HCT116 (cell line): ENCODE results near the gene TMEM132D. TPM values are rescaled to one million over a fixed set of nuclear protein-coding genes. Genes with fewer than 3 reads are reported as not detected.

ENCODE experiments used
- ATAC-seq: fragments of 200-7000 bp; cut with Tn5 transposase; 2 replicates; pipeline ENCODE4 v1.9.1; 2020; ENCODE audit warnings: mild to moderate bottlenecking, moderate library complexity
- BruUV-seq: library from RNA; stranded (reverse); fragments of 400-500 nt; replicated peaks from 2 replicates; lab custom pipeline; 2021; lab: Mats Ljungman, UMichigan
- CTCF ChIA-PET: fragments of 300-600 bp; sonication (Branson Sonifier 250); formaldehyde crosslinking; loops from one replicate; lab custom pipeline; 2021; ENCODE audit warnings: antibody characterized with exemption; lab: Charles Lee
- POLR2A ChIA-PET: fragments of 300-600, 350-600 bp; sonication (Branson Sonifier 250); formaldehyde crosslinking; loops from one replicate; lab custom pipeline; 2021; ENCODE audit warnings: antibody characterized with exemption; lab: Charles Lee
- RAD21 ChIA-PET, 2 experiments: fragments of 300-600 bp; sonication (Branson Sonifier 250); formaldehyde crosslinking; loops; one replicate each; lab custom pipeline; 2023; ENCODE audit warnings: low total read pairs in 2 of 2; ENCODE audit not compliant: uncharacterized antibody in 2 of 2, unreplicated experiment in 2 of 2, low non-redundant PET in 1 of 2; lab: Charles Lee
- DNase-seq: peaks from one replicate; pipeline ENCODE4 v3.0.0-alpha.2; 2010; ENCODE audit warnings: low read depth, low spot score
- H2AFZ ChIP-seq: fragments of 200-600 bp; shearing (Covaris generic), sonication (generic); 2 replicates; pipeline ENCODE4 v1.6.1; 2017; ENCODE audit warnings: low read depth, mixed run types, mixed read lengths, antibody characterized with exemption, low read length; ENCODE audit not compliant: poor library complexity, severe bottlenecking
- H3K27ac ChIP-seq: 2 replicates; pipeline ENCODE4 v1.5.1; 2012; ENCODE audit warnings: low read depth, low read length
- H3K27me3 ChIP-seq: fragments of 200-600 bp; sonication (generic); 2 replicates; pipeline ENCODE4 v1.6.1; 2016; ENCODE audit warnings: mixed run types, low read length, mixed read lengths; ENCODE audit not compliant: insufficient read depth
- H3K36me3 ChIP-seq, 2 experiments: fragments of 200-500 bp in 1 of 2; fragments of 200-600 bp in 1 of 2; sonication (Bioruptor generic) in 1 of 2; sonication (generic) in 1 of 2; 2 replicates each; pipeline versions ENCODE4 v1.5.1 to v1.6.1; 2014 to 2016; ENCODE audit warnings: low read length in 2 of 2, inconsistent platforms in 1 of 2, mixed read lengths in 1 of 2, mixed run types in 1 of 2; ENCODE audit not compliant: insufficient read depth in 2 of 2, control insufficient read depth in 1 of 2
- H3K4me1 ChIP-seq, 2 experiments: fragments of 200-600 bp in 1 of 2; sonication (generic) in 1 of 2; 2 replicates each; pipeline versions ENCODE4 v1.5.1 to v1.6.1; 2012 to 2017; ENCODE audit warnings: low read length in 2 of 2, inconsistent platforms in 1 of 2, mild to moderate bottlenecking in 1 of 2, mixed read lengths in 1 of 2, mixed run types in 1 of 2, moderate library complexity in 1 of 2; ENCODE audit not compliant: insufficient read depth in 2 of 2, control insufficient read depth in 1 of 2
- H3K4me2 ChIP-seq: fragments of 200-600 bp; sonication (generic); 2 replicates; pipeline ENCODE4 v1.6.1; 2017; ENCODE audit warnings: mixed run types, low read length, mixed read lengths
- H3K4me3 ChIP-seq, 2 experiments: fragments of 200-600 bp in 1 of 2; sonication (generic) in 1 of 2; replicated peaks in 1 of 2; 2 replicates each; pipeline ENCODE4 v1.5.1; 2011 to 2016; ENCODE audit warnings: low read length in 2 of 2, control low read depth in 1 of 2, low read depth in 1 of 2, mild to moderate bottlenecking in 1 of 2, mixed read lengths in 1 of 2, mixed run types in 1 of 2
- H3K79me2 ChIP-seq: fragments of 200-600 bp; sonication (generic); 2 replicates; pipeline ENCODE4 v1.6.1; 2017; ENCODE audit warnings: mild to moderate bottlenecking, mixed run types, low read length, moderate library complexity, mixed read lengths; ENCODE audit not compliant: insufficient read depth
- H3K9ac ChIP-seq: fragments of 200-600 bp; sonication (generic); 2 replicates; pipeline ENCODE4 v1.6.1; 2016; ENCODE audit warnings: low read length, mixed read lengths
- H3K9me2 ChIP-seq: fragments of 200-600 bp; sonication (generic), shearing (Covaris generic); 2 replicates; pipeline ENCODE4 v1.6.1; 2017; ENCODE audit warnings: mixed run types, mild to moderate bottlenecking, moderate library complexity; ENCODE audit not compliant: insufficient read depth
- H3K9me3 ChIP-seq, 2 experiments: fragments of 200-500 bp in 1 of 2; fragments of 200-600 bp in 1 of 2; sonication (Bioruptor generic) in 1 of 2; sonication (generic) in 1 of 2; 2 replicates each; pipeline ENCODE4 v1.6.1; 2014 to 2017; ENCODE audit warnings: low read length in 2 of 2, mixed read lengths in 2 of 2, inconsistent platforms in 1 of 2, low read depth in 1 of 2, mild to moderate bottlenecking in 1 of 2, mixed run types in 1 of 2, moderate library complexity in 1 of 2; ENCODE audit not compliant: control insufficient read depth in 1 of 2, insufficient read depth in 1 of 2
- H4K20me1 ChIP-seq: fragments of 200-600 bp; sonication (generic), shearing (Covaris generic); 2 replicates; pipeline ENCODE4 v1.6.1; 2017; ENCODE audit warnings: mixed run types, mild to moderate bottlenecking, moderate library complexity; ENCODE audit not compliant: insufficient read depth
- CBX3 ChIP-seq: IDR thresholded peaks from 2 replicates; pipeline ENCODE4 v1.6.1; 2012; ENCODE audit warnings: low read depth
- CEBPB ChIP-seq: IDR thresholded peaks from 2 replicates; pipeline ENCODE4 v1.6.1; 2012; ENCODE audit warnings: low read depth
- EGR1 ChIP-seq: IDR thresholded peaks from 2 replicates; pipeline ENCODE4 v1.6.1; 2012; ENCODE audit warnings: low read depth
- POLR2A ChIP-seq: IDR thresholded peaks from 2 replicates; pipeline ENCODE4 v1.7.0; 2011; ENCODE audit warnings: borderline replicate concordance; ENCODE audit not compliant: insufficient read depth, insufficient read length; ENCODE audit errors: extremely low read depth
- RAD21 ChIP-seq: IDR thresholded peaks from 2 replicates; pipeline ENCODE4 v1.6.1; 2012; ENCODE audit warnings: low read depth, mild to moderate bottlenecking
- SIN3A ChIP-seq: IDR thresholded peaks from 2 replicates; pipeline ENCODE4 v1.6.1; 2012; ENCODE audit warnings: low read depth
- SP1 ChIP-seq: IDR thresholded peaks from 2 replicates; pipeline ENCODE4 v1.6.1; 2012; ENCODE audit warnings: low read depth
- TCF7L2 ChIP-seq: IDR thresholded peaks from 2 replicates; pipeline ENCODE4 v1.7.0; 2011; ENCODE audit warnings: borderline replicate concordance, inconsistent platforms; ENCODE audit not compliant: insufficient read depth, insufficient read length; ENCODE audit errors: extremely low read depth
- YY1 ChIP-seq: IDR thresholded peaks from 2 replicates; pipeline ENCODE4 v1.6.1; 2011; ENCODE audit warnings: low read length, low read depth, moderate library complexity, mild to moderate bottlenecking; ENCODE audit not compliant: insufficient replicate concordance; ENCODE audit errors: extremely low read depth
- ZFX ChIP-seq: fragments of 450-650 bp; IDR thresholded peaks from 2 replicates; pipeline ENCODE4 v1.6.1; 2017
- ZNF274 ChIP-seq: fragments of 200-500 bp; sonication (Bioruptor generic); IDR thresholded peaks from 2 replicates; pipeline ENCODE4 v1.6.1; 2014; ENCODE audit warnings: mild to moderate bottlenecking, low read depth, low read length, inconsistent platforms
- intact Hi-C: fragments of 100-400 bp; cut with micrococcal nuclease; formaldehyde crosslinking; loops from 2 replicates; pipeline ENCODE4 v1.10.0; 2022
- total RNA-seq: library from RNA; stranded (reverse); gene quantifications from one replicate; pipeline ENCODE4 v1.2.1, GENCODE V29; 2021; ENCODE audit not compliant: unreplicated experiment
- TF ChIP-seq, protein P1 (sequence below), 3 experiments: fragments of 200-600 bp in 1 of 3; sonication (generic) in 1 of 3; IDR thresholded peaks in 2 of 3; conservative IDR thresholded peaks in 1 of 3; 2 replicates each; pipeline ENCODE4 v1.5.1; 2012 to 2017; ENCODE audit warnings: low read depth in 2 of 3, low read length in 2 of 3, antibody characterized with exemption in 1 of 3, borderline replicate concordance in 1 of 3, control low read depth in 1 of 3, mild to moderate bottlenecking in 1 of 3, mixed read lengths in 1 of 3, mixed run types in 1 of 3, moderate library complexity in 1 of 3; ENCODE audit not compliant: insufficient read depth in 1 of 3
- TF ChIP-seq, protein P2 (sequence below): IDR thresholded peaks from 2 replicates; pipeline ENCODE4 v1.6.1; 2012

TMEM132D gene
- total RNA-seq, 1 experiment from 2014 or later = not detected

DNA sequence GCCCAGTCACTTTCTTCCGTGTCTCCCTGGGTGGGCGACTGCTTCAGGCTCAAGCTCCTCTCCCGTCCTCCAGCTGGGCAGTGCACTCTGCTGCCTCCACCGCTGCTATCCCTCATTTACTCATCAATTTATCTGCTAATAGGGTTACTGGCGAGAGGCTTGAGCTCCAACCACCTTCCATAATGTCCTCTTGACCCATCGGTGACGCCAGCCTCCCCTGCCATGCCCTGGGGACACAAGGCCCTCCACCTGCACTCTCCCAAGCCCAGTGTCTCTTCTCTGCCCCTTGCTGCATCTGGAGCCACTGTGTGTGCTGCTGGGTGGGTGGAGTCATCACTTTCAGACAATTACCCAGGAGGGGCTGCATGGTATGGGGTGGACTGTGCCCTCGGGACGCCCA lies 78.5 kb downstream of the TMEM132D start:
- H2AFZ ChIP-seq = no peak overlapping the region
- H3K27ac ChIP-seq = no peak overlapping the region
- H3K9me3 ChIP-seq = peaks cover 5 to 25% of the 10 kb centered on the region in 2 experiments; a peak in 2 of 4 replicates
- H3K36me3 ChIP-seq = no peaks in the 10 kb centered on the region; a peak in 1 of 4 replicates
- H3K4me2 ChIP-seq = no peak overlapping the region
- ChIA-PET RAD21 (no interaction called here), CTCF (no interaction called here), POLR2A (no interaction called here)
- H3K4me1 ChIP-seq = no peaks in the 10 kb centered on the region
- no peaks in the 10 kb centered on the region for H3K27me3 ChIP-seq
- no peak overlapping the region for H3K4me3 ChIP-seq
- BruUV-seq = no TSS peak
- no peak overlapping the region for H3K9ac ChIP-seq
- TF ChIP-seq POLR2A (no peak), CBX3 (no peak)
- ATAC-seq (no peak), DNase-seq (no peak)
- H3K79me2 ChIP-seq = no peaks in the 10 kb centered on the region
- no peaks in the 10 kb centered on the region for H4K20me1 ChIP-seq
- intact Hi-C loops = no loop called here
- no peaks in the 10 kb centered on the region for H3K9me2 ChIP-seq

DNA sequence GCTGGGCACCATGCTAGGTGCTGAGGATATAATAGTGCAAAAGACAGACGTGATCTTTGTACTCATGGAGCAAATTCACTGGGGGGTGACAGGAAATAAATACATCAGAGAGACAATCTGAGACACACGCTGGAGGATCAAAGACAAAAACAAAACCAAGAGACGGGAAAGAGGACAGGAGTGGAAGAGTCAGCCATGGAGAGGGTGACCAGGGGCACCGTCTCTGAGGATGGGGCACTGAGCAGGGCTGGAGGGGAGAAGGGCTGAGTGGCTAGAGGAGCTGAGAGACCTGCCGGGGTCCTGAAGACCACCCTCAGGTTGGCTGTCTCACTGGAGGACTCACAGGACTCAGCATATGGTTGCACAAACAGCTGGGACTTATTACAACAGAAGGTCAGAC lies 81.9 kb downstream of the TMEM132D start:
- no peaks in the 10 kb centered on the region for H3K36me3 ChIP-seq
- no peaks in the 10 kb centered on the region for H3K27me3 ChIP-seq
- CTCF ChIA-PET = no interaction called here
- ATAC-seq (no peak), DNase-seq (no peak)
- H3K4me3 ChIP-seq = no peak overlapping the region
- no peak overlapping the region for H2AFZ ChIP-seq
- H3K4me1 ChIP-seq = no peaks in the 10 kb centered on the region
- H4K20me1 ChIP-seq = no peaks in the 10 kb centered on the region
- intact Hi-C loops = no loop called here
- peaks cover 5 to 26% of the 10 kb centered on the region in 2 experiments; a peak in 2 of 4 replicates for H3K9me3 ChIP-seq
- no peak overlapping the region for H3K9ac ChIP-seq
- no peak overlapping the region for H3K27ac ChIP-seq
- H3K4me2 ChIP-seq = no peak overlapping the region
- no peaks in the 10 kb centered on the region for H3K79me2 ChIP-seq
- POLR2A ChIA-PET = no interaction called here
- no peak for TF ChIP-seq ZFX
- TF ChIP-seq, protein P1, sequence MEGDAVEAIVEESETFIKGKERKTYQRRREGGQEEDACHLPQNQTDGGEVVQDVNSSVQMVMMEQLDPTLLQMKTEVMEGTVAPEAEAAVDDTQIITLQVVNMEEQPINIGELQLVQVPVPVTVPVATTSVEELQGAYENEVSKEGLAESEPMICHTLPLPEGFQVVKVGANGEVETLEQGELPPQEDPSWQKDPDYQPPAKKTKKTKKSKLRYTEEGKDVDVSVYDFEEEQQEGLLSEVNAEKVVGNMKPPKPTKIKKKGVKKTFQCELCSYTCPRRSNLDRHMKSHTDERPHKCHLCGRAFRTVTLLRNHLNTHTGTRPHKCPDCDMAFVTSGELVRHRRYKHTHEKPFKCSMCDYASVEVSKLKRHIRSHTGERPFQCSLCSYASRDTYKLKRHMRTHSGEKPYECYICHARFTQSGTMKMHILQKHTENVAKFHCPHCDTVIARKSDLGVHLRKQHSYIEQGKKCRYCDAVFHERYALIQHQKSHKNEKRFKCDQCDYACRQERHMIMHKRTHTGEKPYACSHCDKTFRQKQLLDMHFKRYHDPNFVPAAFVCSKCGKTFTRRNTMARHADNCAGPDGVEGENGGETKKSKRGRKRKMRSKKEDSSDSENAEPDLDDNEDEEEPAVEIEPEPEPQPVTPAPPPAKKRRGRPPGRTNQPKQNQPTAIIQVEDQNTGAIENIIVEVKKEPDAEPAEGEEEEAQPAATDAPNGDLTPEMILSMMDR (IDR thresholded peaks at IDR 0.05 in 2 of 3, conservative IDR thresholded peaks at IDR 0.05 in 1 of 3; ENCODE audit: borderline replicate concordance in 1 of 3, insufficient read depth in 1 of 3, low read depth in 2 of 3, low read length in 2 of 3) = no peak
- TF ChIP-seq CEBPB = no peak
- no peak for TF ChIP-seq TCF7L2
- no peak for TF ChIP-seq ZNF274
- no peak for TF ChIP-seq SP1
- no peak for TF ChIP-seq YY1
- TF ChIP-seq CBX3 = no peak
- TF ChIP-seq EGR1 = no peak
- TF ChIP-seq RAD21 = no peak
- TF ChIP-seq SIN3A = no peak
- TF ChIP-seq, protein P2, sequence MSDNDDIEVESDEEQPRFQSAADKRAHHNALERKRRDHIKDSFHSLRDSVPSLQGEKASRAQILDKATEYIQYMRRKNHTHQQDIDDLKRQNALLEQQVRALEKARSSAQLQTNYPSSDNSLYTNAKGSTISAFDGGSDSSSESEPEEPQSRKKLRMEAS = no peak
- RAD21 ChIA-PET = no interaction called here
- no TSS peak for BruUV-seq
- no peaks in the 10 kb centered on the region for H3K9me2 ChIP-seq
